ENCODE results near the gene NCKIPSD.
"Not testable (repeated sequence)": the region's sequence is repeated elsewhere in the genome, so short reads cannot be mapped to it uniquely, and the experiment has no call there.

NCKIPSD gene

GRCh38 chr3:48685603-48686511, at the start of gene NCKIPSD:
TSS of gene NCKIPSD (minus strand) at chr3:48685915. CDS start at chr3:48685807, 108 bp downstream.
- no peak for FAIRE-seq

- not testable (repeated sequence) for FAIRE-seq
These were observed 49.5 kb upstream of the NCKIPSD start for GRCh38 chr3:48735075-48735767.

GRCh38 chr3:48734541-48734940, 48.8 kb upstream of the NCKIPSD start:
- FAIRE-seq = not testable (repeated sequence)

GRCh38 chr3:48733752-48734518, 48.2 kb upstream of the NCKIPSD start:
- FAIRE-seq = not testable (repeated sequence)

GRCh38 chr3:48727511-48727910, 41.8 kb upstream of the NCKIPSD start:
- FAIRE-seq = no peak

- FAIRE-seq = not testable (repeated sequence)
These were observed 39.6 kb upstream of the NCKIPSD start for GRCh38 chr3:48725185-48725855.

GRCh38 chr3:48723725-48724124, 38.0 kb upstream of the NCKIPSD start:
- no peak for FAIRE-seq

- FAIRE-seq = not testable (repeated sequence)
These were observed 37.6 kb upstream of the NCKIPSD start for GRCh38 chr3:48723293-48723692.

- FAIRE-seq = peak; percentile 98
These were observed 31.4 kb upstream of the NCKIPSD start, which contains the start of gene IP6K2 for GRCh38 chr3:48716982-48717746. TSS of gene IP6K2 (minus strand) at chr3:48717221. CDS start at chr3:48695291, 21,930 bp downstream.

GRCh38 chr3:48716508-48716981, 30.8 kb upstream of the NCKIPSD start:
- FAIRE-seq = no peak

- FAIRE-seq = no peak
These were observed 29.6 kb upstream of the NCKIPSD start for GRCh38 chr3:48715174-48715800.

- FAIRE-seq = no peak
These were observed 26.0 kb upstream of the NCKIPSD start for GRCh38 chr3:48711727-48712126.

- no peak for FAIRE-seq
These were observed 23.3 kb upstream of the NCKIPSD start for GRCh38 chr3:48709051-48709461.

- no peak for FAIRE-seq
These were observed 22.8 kb upstream of the NCKIPSD start for GRCh38 chr3:48708481-48708889.

- FAIRE-seq = no peak
These were observed 21.4 kb upstream of the NCKIPSD start for GRCh38 chr3:48707157-48707556.

GRCh38 chr3:48702320-48702920, 16.7 kb upstream of the NCKIPSD start:
- no peak for FAIRE-seq

GRCh38 chr3:48700731-48701405, 15.2 kb upstream of the NCKIPSD start:
- no peak for FAIRE-seq

- no peak for FAIRE-seq
These were observed 13.2 kb upstream of the NCKIPSD start for GRCh38 chr3:48698891-48699290.

- FAIRE-seq = peak; percentile 88
These were observed 12.2 kb upstream of the NCKIPSD start for GRCh38 chr3:48697952-48698351.

GRCh38 chr3:48696601-48697000, 10.9 kb upstream of the NCKIPSD start:
- no peak for FAIRE-seq

All from G401.6 (cell line).